NCI-H146 treated with DMSO at 0.1 percent for 48 hours (cell line): ENCODE results near the gene GAPVD1.
"Not testable (repeated sequence)": the region's sequence is repeated elsewhere in the genome, so short reads cannot be mapped to it uniquely, and the experiment has no call there.

Experiments
- DNase-seq: peaks from one replicate; lab custom pipeline; 2025; ENCODE audit not compliant: unreplicated experiment; lab: John Stamatoyannopoulos, UW

Gene GAPVD1

GRCh38 chr9:125372441-125373226 is 111.0 kb downstream of the GAPVD1 start:
- no peak for DNase-seq

- peak; percentile 10 for DNase-seq
These were observed 113.0 kb downstream of the GAPVD1 start for GRCh38 chr9:125374443-125375309.

GRCh38 chr9:125375820-125376219 is 114.2 kb downstream of the GAPVD1 start:
- DNase-seq = no peak

- DNase-seq = no peak
These were observed 114.9 kb downstream of the GAPVD1 start for GRCh38 chr9:125376261-125377226.

GRCh38 chr9:125377584-125378250 is 116.1 kb downstream of the GAPVD1 start:
- DNase-seq = no peak

- DNase-seq = no peak
These were observed 117.2 kb downstream of the GAPVD1 start for GRCh38 chr9:125378778-125379177.

- no peak for DNase-seq
These were observed 117.6 kb downstream of the GAPVD1 start for GRCh38 chr9:125379208-125379607.

- DNase-seq = no peak
These were observed 118.8 kb downstream of the GAPVD1 start for GRCh38 chr9:125380406-125380805.

- DNase-seq = no peak
These were observed 126.4 kb downstream of the GAPVD1 start for GRCh38 chr9:125387861-125388524.

GRCh38 chr9:125388978-125389377 is 127.4 kb downstream of the GAPVD1 start:
- no peak for DNase-seq

GRCh38 chr9:125391704-125392103 is 130.1 kb downstream of the GAPVD1 start:
- no peak for DNase-seq

- no peak for DNase-seq
These were observed 131.8 kb downstream of the GAPVD1 start for GRCh38 chr9:125393426-125393825.

- DNase-seq = no peak
These were observed 135.2 kb downstream of the GAPVD1 start for GRCh38 chr9:125396799-125397198.

GRCh38 chr9:125397736-125398135 is 136.1 kb downstream of the GAPVD1 start:
- DNase-seq = no peak

- no peak for DNase-seq
These were observed 136.6 kb downstream of the GAPVD1 start for GRCh38 chr9:125398243-125398642.

GRCh38 chr9:125399165-125399564 is 137.5 kb downstream of the GAPVD1 start:
- no peak for DNase-seq

GRCh38 chr9:125399666-125400065 is 138.0 kb downstream of the GAPVD1 start:
- DNase-seq = no peak

- DNase-seq = not testable (repeated sequence)
These were observed 138.6 kb downstream of the GAPVD1 start for GRCh38 chr9:125400232-125400631.

- DNase-seq = no peak
These were observed 139.4 kb downstream of the GAPVD1 start for GRCh38 chr9:125400725-125401716.
